IPS DF 19.7 (cell line): ENCODE results near the gene HBS1L.

Source experiments
- DNase-seq: peaks from one replicate; pipeline ENCODE4 v3.0.0-alpha.2; 2013; ENCODE audit warnings: low read depth, low spot score

The HBS1L gene

DNA sequence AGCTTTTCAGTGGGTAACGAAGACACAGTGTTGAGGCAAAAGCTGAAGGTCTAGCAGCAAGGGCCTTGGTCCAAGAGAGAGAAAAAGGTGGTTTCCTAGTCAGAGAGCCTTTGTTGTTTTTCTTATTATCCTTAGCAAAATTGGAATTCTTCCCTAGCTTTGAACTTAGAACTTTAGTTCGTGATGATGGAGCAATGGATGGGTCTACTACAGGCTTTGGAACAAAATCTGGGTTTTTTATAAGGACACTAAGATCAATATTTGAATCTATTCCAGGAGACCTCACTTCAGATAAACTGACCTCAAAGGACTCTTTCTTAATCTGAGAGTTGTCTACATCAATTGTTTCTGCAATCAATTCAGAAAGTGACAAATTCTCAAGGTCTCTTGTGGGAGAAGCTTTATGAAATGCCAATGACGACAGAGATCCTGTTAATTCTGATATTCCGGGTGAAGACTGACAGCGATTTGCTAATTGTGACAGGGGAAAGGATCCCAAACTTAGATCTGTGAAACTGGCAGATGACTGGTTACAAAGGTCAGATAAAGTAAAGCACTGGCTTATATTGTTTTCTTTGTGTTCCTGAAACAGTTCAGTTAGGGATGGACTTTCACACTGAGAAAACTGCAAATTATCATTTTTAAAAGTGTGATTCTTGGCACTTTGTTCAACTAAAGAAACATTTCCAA is 17.7 kb downstream of the HBS1L start:
- no peak for DNase-seq

DNA sequence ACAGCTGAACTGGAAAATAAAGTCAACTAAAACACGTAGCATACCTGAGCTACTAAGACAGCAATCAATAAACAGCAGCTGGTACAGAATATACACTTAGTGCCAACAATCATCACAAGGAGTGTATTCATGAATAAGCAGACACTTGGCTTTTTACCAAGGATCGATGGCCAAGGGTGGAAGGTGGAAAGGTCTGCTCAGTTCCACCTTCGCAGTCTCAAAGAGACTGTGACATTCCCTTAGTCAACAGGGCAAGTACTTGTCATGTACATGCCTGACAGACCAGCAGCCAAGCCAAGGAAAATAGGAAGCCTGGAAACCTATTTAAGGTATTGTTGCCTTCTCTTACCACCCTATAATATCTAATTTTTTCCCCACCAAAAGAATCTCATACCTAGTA is 21.4 kb downstream of the HBS1L start:
- DNase-seq, result no peak

DNA sequence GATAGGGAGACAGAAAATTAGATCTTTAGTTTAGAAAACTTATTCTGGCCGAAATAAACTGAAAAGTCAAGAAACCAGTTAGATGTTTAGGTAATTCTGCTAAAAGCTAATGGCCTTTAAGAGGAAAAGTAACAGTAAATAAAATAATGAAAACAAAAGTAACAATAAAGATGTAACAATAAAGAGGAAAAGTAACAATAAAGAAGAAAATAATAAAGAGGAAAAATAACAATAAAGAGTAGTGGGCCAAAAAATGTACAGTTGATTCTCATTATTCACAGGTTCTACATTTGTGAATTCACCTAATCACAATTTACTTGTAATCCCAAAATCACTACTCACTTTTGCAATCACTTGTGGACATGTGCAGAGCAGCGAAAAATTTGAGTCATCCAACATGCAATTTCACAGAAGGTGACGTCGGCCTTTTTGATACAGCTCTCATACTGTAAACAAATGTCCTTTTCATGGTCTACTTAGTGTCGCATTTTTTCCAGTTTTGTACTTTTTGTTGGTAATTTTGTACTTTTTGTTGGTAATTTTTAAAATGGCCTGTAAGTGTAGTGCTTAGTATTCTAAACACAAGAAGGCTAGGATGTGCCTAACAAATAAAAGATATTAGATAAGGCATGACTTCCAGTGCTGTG is 24.0 kb downstream of the HBS1L start:
- DNase-seq, result no peak

DNA sequence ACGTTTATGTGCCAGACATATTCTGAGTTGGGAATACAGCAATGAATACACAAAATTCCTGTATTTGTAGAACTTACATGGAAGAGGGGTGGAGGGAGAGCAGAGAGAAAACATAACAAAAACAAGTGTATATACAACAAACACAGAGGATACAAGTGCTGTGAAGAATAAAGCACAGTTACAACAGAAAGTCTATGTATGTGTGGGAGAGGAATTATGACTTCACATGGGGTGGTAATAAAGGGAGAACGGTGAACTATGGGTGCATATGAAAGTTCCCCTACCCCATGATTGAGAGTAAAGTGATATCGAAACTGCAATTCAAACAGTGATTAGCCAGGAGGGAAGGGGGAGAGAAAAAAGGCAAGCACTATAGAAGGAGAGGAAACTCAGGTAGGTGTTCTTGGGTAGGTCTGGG is 24.6 kb downstream of the HBS1L start:
- no peak for DNase-seq

DNA sequence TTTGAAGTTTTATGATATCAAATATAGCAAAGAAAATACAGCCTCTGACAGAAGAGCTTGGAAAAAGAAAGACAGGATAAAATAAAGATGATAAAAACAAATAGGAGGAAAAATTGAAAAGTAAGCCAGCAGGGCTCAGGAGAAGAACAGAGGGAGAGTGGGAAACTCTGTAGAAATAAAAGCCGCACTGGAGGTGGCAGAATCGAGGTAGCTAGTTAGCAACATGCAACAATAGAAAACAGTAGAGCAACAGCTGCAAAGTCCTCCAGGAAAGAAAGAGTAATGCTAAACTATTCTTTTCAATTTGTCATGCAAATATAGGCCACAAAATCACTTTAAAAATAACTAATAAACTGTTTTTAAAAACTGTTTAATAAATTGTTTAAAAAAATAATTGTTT is 28.8 kb downstream of the HBS1L start:
- no peak for DNase-seq

DNA sequence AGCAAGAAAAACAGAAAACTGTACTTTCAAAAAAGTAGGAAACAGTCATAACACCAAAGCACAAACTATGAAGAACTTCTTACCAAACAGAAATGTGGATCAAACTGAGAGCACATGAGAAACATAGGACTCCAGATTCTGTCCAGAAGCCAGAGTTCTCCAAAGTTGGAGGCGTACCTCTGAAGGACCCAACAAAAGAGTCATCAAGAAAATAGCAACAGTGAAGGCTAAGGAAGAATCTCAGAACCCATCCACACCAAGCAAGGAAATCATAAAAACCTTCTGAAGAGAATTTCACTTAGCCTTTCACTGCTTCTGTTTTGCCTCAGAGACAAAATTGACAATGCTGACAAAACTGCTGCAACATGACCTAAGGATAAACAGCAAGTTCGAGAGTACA is 29.4 kb downstream of the HBS1L start:
- no peak for DNase-seq

DNA sequence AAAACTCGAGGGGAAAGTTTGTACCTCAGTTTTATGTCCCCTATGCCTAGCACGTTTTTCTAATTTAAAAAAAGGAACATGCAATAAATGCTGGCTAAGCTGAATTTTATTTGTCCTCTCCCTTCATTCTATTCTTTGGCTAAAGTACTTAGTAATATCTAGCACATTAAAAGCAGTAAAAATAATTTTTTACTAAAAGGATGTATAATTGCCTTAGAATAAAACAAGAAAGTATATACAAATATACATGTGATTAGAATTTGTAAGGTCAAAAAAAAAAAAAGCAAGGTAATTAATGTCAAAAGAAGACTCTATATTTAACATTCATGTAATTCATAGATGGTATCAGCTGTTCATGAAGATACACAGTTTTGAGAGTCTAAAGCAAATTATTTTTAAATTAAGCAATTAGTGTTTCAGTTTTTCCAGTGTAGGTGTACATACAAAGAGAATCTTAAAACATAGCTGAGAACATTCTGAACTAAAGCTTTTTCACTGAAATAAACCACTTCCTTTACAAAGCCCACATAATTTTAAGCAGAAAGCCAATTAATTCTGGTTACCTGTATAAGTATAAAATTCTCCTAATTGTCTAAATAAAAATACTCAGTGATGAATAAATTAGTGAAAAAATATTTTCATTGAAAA is 32.4 kb downstream of the HBS1L start:
- no peak for DNase-seq

DNA sequence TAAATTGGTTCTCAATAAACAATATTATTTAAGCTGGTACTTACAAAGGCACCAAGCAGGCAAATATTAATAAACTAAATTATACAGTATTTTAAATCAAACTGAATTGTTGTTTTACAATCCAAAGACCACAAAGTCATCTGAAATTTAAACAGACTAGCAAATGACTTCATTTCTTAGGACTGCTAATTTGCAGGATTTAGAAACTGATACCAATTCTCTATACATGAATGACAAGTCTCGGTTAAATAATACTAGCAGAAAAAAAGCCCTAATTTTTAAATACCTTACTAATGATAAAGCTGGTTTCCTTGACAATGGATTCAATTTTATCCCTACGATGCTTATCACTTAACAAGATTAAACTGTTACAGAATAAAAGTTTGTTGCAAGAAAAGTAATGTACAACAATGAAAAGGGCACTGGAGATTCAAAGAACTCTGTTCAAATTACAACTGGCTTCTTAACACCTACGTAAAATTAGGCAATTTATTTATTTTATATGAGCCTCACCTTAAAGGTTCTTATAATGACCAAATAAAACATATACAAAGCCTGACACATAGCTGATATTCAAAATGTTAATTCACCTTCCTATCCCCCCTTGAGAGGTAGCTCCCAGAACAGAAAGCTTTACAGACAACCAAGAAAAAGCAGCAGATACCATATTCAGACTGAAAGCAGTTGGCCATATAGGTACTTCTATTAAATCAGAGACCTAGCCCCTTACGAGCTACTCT is 33.1 kb downstream of the HBS1L start:
- DNase-seq, result no peak

DNA sequence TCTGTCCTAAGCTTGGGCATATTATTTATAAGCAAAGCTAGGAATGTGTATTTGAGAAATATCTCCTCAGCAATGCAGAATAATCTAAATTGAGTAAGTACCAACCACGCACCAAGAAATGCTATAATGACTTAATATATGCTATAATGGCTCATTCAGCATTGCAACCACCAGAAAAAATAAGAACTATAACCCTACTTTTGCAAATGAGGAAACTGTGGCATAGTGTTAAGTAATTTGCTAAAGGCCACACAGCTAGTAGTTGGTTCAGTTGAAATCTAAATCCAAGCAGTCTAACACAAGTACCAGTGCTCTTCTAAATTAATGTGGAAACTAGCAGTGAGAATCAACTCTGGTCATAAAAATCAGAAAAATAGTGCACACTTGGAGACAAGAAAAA is 35.7 kb downstream of the HBS1L start:
- no peak for DNase-seq

DNA sequence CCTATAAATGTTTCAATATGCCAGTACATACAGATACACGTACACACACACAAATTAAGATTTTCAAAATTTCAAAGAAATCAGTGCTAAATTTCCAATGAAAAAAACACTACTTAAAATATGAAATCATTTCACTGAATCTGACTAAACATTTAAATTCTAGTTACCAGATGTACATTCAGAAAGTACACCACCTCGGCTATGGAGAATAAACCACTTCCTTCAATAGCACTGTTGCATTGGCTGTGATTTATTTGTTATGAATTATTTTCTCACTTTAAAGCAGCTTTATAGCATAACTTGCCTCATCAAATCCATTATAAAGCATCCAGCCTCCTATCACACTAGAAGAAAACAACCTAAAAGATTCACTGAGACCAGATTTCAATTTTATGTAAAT is 36.6 kb downstream of the HBS1L start:
- DNase-seq, result no peak

DNA sequence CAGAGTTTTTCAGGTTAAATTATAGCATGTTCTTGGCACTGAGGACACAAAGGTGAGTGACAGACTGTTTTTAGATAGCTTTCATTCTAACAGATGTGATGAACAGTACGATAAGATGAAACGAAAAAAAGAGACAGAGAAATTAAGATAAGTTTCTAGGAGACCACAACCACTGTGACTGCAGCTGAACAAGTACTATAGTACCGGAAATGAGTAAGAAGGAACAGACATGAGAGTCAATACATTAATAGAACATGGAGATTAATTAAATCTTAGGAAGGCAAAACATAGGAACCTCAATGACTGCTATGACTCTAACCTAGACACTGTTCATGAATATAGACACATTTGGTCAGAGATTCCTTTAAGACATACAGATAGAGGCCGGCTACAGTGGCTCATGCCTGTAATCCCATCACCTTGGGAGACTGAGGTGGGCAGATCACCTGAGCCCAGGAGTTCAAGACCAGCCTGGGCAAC is 40.2 kb downstream of the HBS1L start:
- no peak for DNase-seq

DNA sequence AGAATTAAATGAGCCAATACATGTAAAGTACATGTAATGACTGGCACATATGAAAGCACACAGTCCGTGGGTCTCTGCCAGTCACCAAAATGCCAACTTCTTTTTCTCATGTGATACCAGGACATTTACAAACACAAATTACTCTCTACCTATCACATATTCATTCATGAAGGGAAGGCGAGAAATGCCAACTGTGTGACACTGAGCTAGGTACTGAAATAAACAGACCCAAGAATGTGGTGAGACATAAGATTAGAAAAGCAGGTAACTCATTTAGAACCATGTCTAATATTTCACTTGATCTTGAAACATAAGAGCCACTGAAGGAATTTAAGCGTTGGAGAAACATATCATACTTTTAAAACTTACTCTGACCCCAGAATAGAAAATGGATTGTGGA is 41.4 kb downstream of the HBS1L start:
- DNase-seq, result no peak

DNA sequence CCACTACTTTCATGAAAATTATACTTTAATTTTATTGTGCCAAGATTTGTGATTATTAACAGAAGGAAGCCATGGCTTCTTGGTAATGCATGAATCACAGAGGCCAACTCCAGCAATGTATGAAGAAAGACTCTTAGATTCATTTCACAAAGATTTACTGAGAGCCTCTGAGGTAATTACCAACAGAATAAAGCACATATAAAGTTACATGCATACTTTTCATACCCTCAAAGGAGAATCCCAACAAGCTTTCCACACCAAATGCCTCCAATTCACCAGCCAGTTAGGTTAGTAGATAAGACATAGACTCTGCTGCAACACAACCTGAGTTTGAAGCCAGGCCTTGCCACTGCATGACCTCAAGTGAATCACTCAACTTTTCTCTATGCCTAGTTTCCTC is 41.9 kb downstream of the HBS1L start:
- DNase-seq, result no peak

DNA sequence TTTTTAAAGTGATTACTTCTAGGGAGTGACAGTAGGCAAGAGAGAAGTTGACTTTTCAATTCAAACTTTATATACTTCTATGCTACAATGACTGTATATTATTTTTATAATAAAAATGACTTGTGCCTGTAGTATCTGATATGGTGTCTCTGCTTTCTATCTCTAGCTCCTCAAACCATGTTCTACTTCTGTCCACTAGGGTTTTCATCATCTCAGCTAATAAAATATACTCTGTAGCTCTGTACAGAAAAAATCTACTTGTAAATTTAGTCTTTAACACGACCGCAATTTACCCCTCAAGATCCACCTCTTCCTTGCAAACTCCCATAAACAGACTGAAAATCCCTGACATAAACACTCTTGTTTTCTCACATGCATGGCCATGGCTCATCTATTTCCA is 42.3 kb downstream of the HBS1L start:
- no peak for DNase-seq

DNA sequence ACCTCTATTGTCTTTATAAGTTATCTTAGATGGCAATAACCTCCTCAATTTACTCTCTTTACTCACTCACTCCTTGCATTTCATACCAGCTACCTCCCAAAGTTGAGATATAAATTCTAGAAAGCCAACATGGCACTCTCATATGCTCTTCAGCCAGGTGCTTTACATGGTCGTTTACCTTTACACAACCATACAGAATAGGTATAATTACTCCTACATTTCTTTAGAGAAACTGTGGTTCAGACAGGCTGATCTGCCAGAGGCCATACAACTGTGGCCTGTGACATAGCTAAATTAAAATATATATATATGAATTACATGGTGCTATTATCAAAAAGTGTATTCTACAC is 45.7 kb downstream of the HBS1L start:
- no peak for DNase-seq

DNA sequence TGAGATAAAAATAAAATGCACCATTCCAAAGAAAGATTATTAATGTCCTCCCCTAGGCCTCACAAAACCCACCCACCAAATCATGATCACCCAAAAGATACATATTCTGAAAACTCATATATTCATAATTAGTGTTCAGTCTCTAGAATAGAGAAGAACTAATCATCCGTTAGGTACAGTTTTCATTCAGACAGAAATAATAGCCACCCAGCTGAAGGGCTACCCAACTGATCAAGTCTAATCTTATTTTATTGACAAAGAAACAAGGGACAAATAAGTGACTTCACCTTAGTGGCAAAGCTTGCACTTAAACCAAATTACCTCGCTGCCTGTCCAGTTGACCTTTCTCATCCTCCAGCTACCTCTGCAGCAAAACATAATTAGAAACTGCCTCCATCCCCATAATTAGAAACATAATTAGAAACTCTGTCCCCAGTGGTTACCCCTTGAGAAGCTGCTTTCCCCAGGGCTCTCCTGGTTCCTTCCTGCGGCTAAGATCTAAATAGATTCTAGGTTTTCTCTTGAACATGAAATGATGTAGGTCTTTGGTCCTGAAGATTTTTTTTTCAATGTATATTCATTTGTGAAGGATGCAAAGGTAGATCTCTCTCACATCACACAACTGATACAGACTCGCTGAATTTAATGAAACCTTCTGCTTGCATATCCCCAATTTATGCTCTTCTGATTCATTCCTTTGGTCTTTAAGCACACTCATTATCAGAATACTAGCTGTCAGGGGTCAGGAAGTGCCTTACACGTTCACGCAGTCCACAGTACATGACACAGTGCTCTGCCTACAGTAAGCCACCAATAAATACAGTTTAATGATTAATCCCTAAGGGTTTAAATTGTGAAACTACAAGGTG is 46.3 kb downstream of the HBS1L start:
- no peak for DNase-seq

DNA sequence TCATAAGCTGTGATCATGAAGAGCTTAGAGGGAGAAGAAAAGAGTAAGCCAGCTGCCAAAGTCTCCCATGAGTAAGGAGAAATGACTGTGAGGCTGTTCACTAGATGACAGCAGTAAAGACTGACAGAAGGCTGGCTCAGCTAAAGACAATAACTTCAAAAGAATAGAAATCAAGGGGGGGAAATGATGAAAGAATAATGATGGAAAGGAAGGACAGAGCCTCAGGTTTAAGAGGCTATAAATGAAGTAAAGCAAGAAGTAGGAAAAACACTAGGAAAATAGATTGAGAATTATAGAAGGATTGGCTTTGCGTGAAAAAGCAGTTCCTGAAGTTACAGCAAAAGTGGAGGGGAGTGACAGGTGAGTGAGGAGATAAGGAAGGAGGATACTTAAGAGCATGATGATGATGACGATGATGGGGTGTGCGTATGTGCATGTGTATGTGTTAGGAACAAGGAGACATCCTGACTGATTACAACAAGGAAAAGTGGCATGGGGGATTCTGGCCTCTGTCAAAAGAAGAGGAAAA is 48.2 kb downstream of the HBS1L start:
- DNase-seq, result no peak

DNA sequence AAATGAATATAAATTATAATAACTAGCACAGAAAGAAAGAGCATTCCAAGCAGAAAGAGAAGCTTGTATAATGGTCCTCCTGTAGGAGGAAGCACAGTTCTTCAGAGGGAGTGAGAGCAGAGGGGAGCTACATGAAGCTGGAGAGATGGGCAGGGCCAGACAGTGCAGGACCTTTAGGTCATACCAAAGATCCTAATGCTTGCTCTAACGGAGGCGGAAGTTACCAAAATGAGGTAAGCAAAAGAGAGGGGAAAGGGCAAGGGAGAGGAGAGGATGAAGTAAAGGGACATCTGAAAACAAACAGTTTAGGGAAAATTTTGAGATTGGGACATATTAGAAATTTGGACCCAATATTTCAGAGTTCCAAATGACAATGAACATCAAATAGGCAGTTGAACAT is 50.2 kb downstream of the HBS1L start:
- no peak for DNase-seq

DNA sequence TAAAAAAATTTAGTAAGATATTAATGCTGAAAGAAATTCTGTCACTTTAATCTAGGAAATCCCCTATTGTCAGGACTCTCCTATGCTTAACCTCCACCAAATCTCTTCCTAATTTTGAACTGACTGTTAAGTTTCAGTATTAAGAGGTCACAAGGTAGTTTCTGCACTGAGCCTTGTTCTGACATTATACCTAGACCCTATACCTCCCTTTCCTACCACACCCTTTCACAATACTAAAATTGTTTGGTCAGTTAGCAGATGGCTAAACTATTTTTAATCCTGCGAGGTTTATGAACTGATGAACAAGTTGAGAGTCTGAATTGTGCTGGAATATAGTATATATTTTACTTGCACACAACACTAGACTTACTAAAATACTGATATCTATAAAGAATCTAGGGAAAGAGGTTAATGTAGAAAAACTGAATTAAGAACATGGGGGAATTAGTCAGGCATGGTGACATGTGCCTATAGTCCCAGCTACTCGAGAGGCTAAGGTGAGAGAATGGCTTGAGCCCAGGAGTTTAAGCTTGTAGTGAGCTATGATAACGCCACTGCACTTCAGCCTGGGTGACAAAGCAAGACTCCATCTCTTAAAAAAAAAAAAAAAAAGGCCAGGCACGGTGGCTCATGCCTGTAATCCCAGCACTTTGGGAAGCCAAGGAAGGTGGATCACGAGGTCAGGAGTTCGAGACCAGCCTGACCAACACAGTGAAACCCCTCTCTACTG is 51.5 kb downstream of the HBS1L start:
- no peak for DNase-seq

DNA sequence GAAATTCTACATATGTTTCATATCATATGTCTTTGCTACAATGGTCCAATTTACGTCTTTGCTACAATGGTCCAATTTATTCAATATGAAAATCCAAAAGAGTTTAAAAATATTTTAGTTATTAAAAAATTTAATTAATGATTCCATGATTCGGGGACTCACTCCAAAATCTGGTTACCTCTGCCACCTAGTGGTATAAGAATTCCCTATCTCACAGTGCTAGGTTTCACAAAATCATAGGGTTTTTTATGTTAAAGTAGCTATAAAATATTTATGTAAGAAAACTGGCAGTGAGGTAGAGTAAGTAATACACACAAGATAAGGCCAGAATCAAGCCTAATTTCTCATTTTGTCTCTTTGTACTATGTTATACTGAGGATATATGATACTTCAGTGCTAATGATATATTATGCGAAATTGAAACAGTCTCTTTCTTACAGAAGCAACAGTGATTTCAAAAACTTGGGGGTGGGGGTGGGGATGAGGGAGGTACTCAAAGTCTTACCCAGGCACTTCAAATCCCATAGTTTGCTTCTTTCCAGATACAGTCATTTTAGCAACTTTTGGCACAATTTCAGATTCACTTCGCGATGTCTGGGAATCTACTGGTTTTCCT is 52.3 kb downstream of the HBS1L start:
- no peak for DNase-seq
